Loucy (cell line): Measurements from ENCODE around the gene COL4A5.

Source experiments
- EZH2phosphoT487 ChIP-seq: fragments of 200-600 bp; IDR thresholded peaks from 2 replicates; pipeline ENCODE4 v1.6.1; 2018; ENCODE audit warnings: antibody characterized with exemption, mild to moderate bottlenecking, moderate library complexity, borderline replicate concordance
- TF ChIP-seq, protein P1 (sequence below): fragments of 200-600 bp; sonication (generic); conservative IDR thresholded peaks from 2 replicates; pipeline ENCODE4 v1.5.1; 2014; ENCODE audit warnings: mild to moderate bottlenecking, antibody characterized with exemption, low read length

DNA sequence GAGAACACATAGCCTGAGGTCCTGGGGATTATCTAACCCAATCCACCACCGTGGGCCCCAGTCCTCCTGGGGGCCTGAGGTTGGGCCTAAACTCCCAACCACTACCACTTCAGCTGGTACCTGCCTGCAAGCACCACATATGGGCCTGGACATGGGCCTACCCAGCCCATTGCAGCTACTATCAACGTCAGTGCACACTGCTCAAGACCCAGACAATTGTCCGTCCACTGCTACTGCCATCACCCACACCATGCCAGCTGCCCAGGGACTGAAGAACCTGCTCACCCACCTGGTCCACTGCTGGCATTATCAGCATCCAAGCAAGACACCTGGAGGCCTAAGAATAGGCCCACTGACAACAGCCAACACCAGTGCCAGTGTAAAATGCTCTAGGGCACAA lies 88.1 kb downstream of the COL4A5 start:
- TF ChIP-seq EZH2phosphoT487: no peak
- TF ChIP-seq, protein P1, sequence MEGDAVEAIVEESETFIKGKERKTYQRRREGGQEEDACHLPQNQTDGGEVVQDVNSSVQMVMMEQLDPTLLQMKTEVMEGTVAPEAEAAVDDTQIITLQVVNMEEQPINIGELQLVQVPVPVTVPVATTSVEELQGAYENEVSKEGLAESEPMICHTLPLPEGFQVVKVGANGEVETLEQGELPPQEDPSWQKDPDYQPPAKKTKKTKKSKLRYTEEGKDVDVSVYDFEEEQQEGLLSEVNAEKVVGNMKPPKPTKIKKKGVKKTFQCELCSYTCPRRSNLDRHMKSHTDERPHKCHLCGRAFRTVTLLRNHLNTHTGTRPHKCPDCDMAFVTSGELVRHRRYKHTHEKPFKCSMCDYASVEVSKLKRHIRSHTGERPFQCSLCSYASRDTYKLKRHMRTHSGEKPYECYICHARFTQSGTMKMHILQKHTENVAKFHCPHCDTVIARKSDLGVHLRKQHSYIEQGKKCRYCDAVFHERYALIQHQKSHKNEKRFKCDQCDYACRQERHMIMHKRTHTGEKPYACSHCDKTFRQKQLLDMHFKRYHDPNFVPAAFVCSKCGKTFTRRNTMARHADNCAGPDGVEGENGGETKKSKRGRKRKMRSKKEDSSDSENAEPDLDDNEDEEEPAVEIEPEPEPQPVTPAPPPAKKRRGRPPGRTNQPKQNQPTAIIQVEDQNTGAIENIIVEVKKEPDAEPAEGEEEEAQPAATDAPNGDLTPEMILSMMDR: no peak
